GM10248 (cell line): Measurements from ENCODE around the gene ANKRD13A.
"Not testable (repeated sequence)": the region's sequence is repeated elsewhere in the genome, so short reads cannot be mapped to it uniquely, and the experiment has no call there.

ENCODE experiments used
- CTCF ChIA-PET: fragments of 300-600 bp; sonication (Branson Sonifier 250); formaldehyde crosslinking; extraction: SDS; loops from one replicate; lab custom pipeline; 2021; ENCODE audit warnings: antibody characterized with exemption; lab: Yijun Ruan, JAX
- POLR2A ChIA-PET: fragments of 350-650 bp; sonication (Branson Sonifier 250); formaldehyde crosslinking; extraction: SDS; loops from one replicate; lab custom pipeline; 2020; ENCODE audit warnings: antibody characterized with exemption; lab: Yijun Ruan, JAX
- DNase-seq: peaks from one replicate; pipeline ENCODE4 v3.0.0; 2012; ENCODE audit errors: extremely low spot score
- CTCF ChIP-seq: IDR thresholded peaks from 2 replicates; pipeline ENCODE4 v1.5.1; 2012; ENCODE audit warnings: mild to moderate bottlenecking, low read depth; ENCODE audit errors: extremely low read depth, missing control alignments, control extremely low read depth

ANKRD13A gene

GRCh38 chr12:110058875-110059615 is 59.8 kb downstream of the ANKRD13A start:
- no peak for DNase-seq
- POLR2A ChIA-PET: no interaction called here
- no peak for TF ChIP-seq CTCF
- CTCF ChIA-PET: interaction anchor here (0.5 kb wide), 1 partner anchor 41 kb away, joined by 3 read pairs; no protein-coding TSS in a partner anchor

- POLR2A ChIA-PET: no interaction called here
- CTCF ChIA-PET: no interaction called here
- TF ChIP-seq CTCF: no peak
- DNase-seq: no peak
Measured at GRCh38 chr12:110059651-110060000, 60.4 kb downstream of the ANKRD13A start.

- ChIA-PET CTCF (no interaction called here), POLR2A (no interaction called here)
- no peak for DNase-seq
- TF ChIP-seq CTCF: no peak
Measured at GRCh38 chr12:110062241-110062640, 63.0 kb downstream of the ANKRD13A start.

- peak; percentile 33 for DNase-seq
- ChIA-PET POLR2A (no interaction called here), CTCF (interaction anchor here (1.0 to 1.1 kb wide), 3 partner anchors 18 to 366 kb away, joined by 3 read pairs; partner anchors contain the start of gene C12orf76)
- no peak for TF ChIP-seq CTCF
Measured at GRCh38 chr12:110065540-110065939, 66.3 kb downstream of the ANKRD13A start.

GRCh38 chr12:110067531-110067930 is 68.3 kb downstream of the ANKRD13A start:
- no peak for DNase-seq
- ChIA-PET POLR2A (no interaction called here), CTCF (no interaction called here)
- TF ChIP-seq CTCF: no peak

- POLR2A ChIA-PET, DNase-seq: not testable (repeated sequence)
- CTCF ChIA-PET: interaction anchor here (0.9 kb wide), 1 partner anchor 15 kb away, joined by 3 read pairs; no protein-coding TSS in a partner anchor
Measured at GRCh38 chr12:110068115-110068514, 68.9 kb downstream of the ANKRD13A start.

GRCh38 chr12:110068654-110069053 is 69.4 kb downstream of the ANKRD13A start:
- ChIA-PET CTCF (interaction anchor here (0.9 kb wide), 2 partner anchors 16 to 33 kb away, joined by 3 read pairs; no protein-coding TSS in a partner anchor), POLR2A (no interaction called here)
- DNase-seq: no peak
- TF ChIP-seq CTCF: no peak
